Lower leg skin (tissue), 4 donors: Measurements from ENCODE around the gene OR6N1. TPM values are rescaled to one million over a fixed set of nuclear protein-coding genes. Genes with fewer than 3 reads are reported as not detected.

ENCODE experiments used
- DNase-seq, 2 donors: peaks; one replicate each; pipeline ENCODE4 v3.0.0-alpha.2; 2019; ENCODE audit warnings: low spot score in 2 of 2
- H3K4me3 ChIP-seq: fragments of 200-600 bp; sonication (generic); 2 replicates; pipeline ENCODE4 v1.5.1; 2017; ENCODE audit warnings: mild to moderate bottlenecking, low read depth; ENCODE audit not compliant: poor library complexity, severe bottlenecking
- POLR2A ChIP-seq, 2 donors: fragments of 450-650 bp; IDR thresholded peaks; one replicate each; pipeline ENCODE4 v1.6.1; 2016 to 2017; ENCODE audit warnings: antibody characterized with exemption in 2 of 2, mild to moderate bottlenecking in 1 of 2, moderate library complexity in 1 of 2
- WGBS, 2 donors: methylation state at CpG; one replicate each; pipeline ENCODE4 v1.1.5; 2018; 5-methylcytosine and 5-hydroxymethylcytosine counted together
- intact Hi-C: fragments of 100-400 bp; cut with DNase I; formaldehyde crosslinking; loops from one replicate; pipeline ENCODE4 v1.15.0; 2023; ENCODE audit warnings: low total_unique reads
- total RNA-seq, 4 donors: library from RNA; depleted of rRNA; stranded (reverse); fragments of >200 nt; gene quantifications; one replicate each; pipeline ENCODE4 v1.1.0, GENCODE V29; 2016
- TF ChIP-seq, protein P1 (sequence below), 3 donors: fragments of 450-650 bp; IDR thresholded peaks; one replicate each; pipeline ENCODE4 v1.5.1; 2016; ENCODE audit warnings: antibody characterized with exemption in 3 of 3, mild to moderate bottlenecking in 3 of 3, moderate library complexity in 2 of 3

The OR6N1 gene
- total RNA-seq, 4 donors from 2014 or later: not detected

DNA sequence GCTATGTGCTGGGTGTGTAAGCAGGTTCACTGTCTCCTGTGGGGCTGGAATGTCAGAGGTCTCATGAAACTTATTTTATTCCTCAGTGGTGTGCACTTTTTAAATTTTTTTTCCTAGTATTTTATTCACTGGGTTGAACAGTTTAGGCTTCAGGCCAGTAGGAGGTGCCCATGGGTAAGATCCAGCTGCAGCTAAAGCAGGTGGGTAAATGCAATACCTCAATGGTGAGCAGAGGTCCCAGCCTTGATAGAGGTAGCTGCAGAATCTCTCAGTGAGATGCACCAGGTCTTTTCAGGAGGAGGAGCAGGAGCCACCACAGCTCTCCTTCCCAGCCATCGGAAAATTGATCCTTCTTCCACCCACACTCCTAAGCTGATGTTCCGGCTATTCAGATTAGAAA, 21.6 kb upstream of the OR6N1 start:
- no peak overlapping the region for H3K4me3 ChIP-seq
- intact Hi-C loops: no loop called here
- no peak for TF ChIP-seq POLR2A (IDR thresholded peaks at IDR 0.05)
- TF ChIP-seq, protein P1, sequence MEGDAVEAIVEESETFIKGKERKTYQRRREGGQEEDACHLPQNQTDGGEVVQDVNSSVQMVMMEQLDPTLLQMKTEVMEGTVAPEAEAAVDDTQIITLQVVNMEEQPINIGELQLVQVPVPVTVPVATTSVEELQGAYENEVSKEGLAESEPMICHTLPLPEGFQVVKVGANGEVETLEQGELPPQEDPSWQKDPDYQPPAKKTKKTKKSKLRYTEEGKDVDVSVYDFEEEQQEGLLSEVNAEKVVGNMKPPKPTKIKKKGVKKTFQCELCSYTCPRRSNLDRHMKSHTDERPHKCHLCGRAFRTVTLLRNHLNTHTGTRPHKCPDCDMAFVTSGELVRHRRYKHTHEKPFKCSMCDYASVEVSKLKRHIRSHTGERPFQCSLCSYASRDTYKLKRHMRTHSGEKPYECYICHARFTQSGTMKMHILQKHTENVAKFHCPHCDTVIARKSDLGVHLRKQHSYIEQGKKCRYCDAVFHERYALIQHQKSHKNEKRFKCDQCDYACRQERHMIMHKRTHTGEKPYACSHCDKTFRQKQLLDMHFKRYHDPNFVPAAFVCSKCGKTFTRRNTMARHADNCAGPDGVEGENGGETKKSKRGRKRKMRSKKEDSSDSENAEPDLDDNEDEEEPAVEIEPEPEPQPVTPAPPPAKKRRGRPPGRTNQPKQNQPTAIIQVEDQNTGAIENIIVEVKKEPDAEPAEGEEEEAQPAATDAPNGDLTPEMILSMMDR (IDR thresholded peaks at IDR 0.05): no peak
- 69 to 87% methylated on average over 2 of the region's 2 CpGs for WGBS, 2 donors
- no peak for DNase-seq

DNA sequence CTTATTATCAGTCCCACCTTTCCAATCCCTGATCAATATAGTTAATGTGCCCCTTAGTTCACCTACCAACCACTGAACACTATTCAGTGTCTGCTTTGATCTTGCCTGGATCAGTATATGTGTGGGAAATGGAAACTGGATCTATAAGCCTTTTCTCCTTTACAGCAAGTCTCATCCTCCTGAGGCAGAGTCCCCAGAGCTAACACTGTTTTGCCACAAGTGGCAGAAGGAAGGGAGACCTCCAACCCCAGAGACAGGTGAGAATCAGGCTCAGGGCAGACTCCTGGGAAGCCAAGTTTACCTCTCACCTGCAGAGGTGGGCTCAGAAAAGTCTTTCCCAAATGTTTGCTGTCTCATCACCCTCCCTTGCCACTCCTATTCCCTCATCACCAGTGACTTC, 9.1 kb upstream of the OR6N1 start, which contains the start of gene OR6N2:
OR6N2 (minus strand) TSS at position 101 of the 400 bp plus-strand sequence. CDS start 3,569 bp downstream, outside the sequence.
- TF ChIP-seq, protein P1 (IDR thresholded peaks at IDR 0.05): no peak
- TF ChIP-seq POLR2A (IDR thresholded peaks at IDR 0.05): no peak
- intact Hi-C loops: no loop called here
- no peak within 1 kb of the TSS for H3K4me3 ChIP-seq
- no peak for DNase-seq

DNA sequence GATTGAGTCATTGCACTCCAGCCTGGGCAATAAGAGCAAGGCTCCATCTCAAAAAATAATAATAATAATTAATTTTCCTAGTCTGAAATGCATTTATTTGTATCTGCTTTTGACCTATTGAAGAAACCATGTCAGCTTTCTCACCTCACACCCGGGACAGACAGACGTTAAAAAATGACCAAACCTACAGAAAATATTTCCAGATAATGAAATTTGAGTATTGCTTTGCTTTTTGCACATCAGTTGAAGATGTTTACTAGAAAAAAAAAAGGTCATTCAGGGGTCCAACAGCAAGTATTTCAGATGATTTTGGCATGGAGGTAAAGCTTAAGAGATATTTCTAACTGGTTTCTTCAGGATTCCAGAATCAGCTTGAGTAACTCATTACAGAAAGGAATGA, 17.6 kb downstream of the OR6N1 start, which contains the start of gene OR6K6:
OR6K6 (plus strand) TSS at position 301 of the 400 bp plus-strand sequence. CDS start 168 bp downstream, outside the sequence.
- H3K4me3 ChIP-seq: no peak within 1 kb of the TSS
- DNase-seq: no peak
- TF ChIP-seq POLR2A (IDR thresholded peaks at IDR 0.05): no peak
- TF ChIP-seq, protein P1 (IDR thresholded peaks at IDR 0.05): no peak
- 79 to 94% methylated on average over 2 of the region's 2 CpGs for WGBS, 2 donors
- intact Hi-C loops: no loop called here

DNA sequence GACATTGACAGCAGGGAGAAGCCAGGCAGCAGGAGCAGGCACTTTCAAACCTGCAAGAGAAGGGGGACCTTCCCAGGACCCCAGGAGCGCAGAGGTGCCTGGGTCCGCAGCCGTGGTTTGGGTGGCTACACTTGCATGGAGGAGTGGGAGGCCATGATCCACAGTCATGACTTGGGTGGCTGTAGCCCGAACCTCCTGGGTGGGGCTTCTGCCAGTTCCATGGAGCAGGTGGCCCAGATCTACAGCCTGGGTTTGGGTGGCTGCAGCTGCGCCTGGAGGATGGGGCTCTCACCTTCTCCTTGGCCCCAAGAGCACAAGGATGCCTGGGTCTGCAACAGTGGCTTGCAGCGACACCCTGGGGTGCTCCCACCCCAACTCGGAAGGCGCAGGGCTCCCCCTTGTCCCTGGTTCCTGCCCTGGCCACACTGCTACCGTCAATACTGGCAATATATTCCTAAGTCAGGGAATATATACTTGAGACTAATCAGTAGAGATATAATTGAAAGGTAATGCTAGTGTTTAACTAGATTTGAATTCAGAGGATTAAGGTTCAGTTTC, 19.8 kb downstream of the OR6N1 start:
- TF ChIP-seq, protein P1 (IDR thresholded peaks at IDR 0.05): no peak
- TF ChIP-seq POLR2A (IDR thresholded peaks at IDR 0.05): no peak
- WGBS, 2 donors: 91 to 94% methylated on average over 9 of the region's 9 CpGs
- no peak overlapping the region for H3K4me3 ChIP-seq
- DNase-seq: no peak
- intact Hi-C loops: no loop called here

DNA sequence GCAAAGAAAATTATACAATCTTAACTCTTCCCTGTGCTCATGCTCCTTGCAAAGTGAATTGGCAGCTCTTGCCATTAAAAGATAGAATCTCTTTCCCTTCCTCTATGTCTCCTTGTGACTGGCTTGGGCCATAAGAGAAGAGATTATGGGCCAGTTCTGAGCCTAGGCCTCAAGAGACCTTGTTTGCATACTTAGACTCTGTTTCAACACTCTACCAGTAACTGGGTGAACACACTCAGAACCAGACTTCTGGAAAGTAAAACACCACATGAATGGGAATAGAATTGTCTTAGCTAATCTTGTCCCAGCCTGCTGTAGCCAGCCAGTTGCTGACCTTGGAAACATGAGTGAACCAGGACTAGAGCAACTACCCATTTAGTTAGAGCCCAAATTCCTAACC, 36.1 kb downstream of the OR6N1 start:
- TF ChIP-seq, protein P1 (IDR thresholded peaks at IDR 0.05): no peak
- no peak for TF ChIP-seq POLR2A (IDR thresholded peaks at IDR 0.05)
- intact Hi-C loops: no loop called here
- DNase-seq: no peak
- H3K4me3 ChIP-seq: no peak overlapping the region

DNA sequence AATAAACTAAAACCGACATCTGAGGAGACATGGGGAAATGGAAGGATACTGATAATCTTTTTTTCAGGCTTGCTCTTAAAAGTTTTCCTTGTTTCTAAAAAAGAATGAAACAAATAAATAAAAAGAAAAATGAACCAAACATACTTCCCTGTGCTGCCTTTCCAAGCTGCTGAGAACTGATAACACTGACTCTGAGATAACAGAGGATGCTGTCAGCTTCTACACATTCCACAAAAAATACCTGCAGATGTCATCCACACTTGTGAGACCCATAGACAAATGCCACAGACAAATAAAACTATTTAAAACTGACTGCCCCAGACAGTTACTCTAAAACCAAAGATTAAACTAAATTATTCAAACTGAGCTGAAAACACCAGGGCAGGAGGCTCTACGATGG, 39.5 kb downstream of the OR6N1 start:
- WGBS, 2 donors: 62 to 68% methylated on average over 2 of the region's 2 CpGs
- H3K4me3 ChIP-seq: no peak overlapping the region
- no peak for DNase-seq
- intact Hi-C loops: no loop called here
- TF ChIP-seq, protein P1 (IDR thresholded peaks at IDR 0.05): no peak
- TF ChIP-seq POLR2A (IDR thresholded peaks at IDR 0.05): no peak
